ENCODE results near the gene NUDCD2.

GRCh38 chr5:163489055-163489744 is 29.3 kb upstream of the NUDCD2 start:
- TF ChIP-seq CTCF (IDR thresholded peaks at IDR 0.05): no peak
- no peak for TF ChIP-seq POLR2AphosphoS5 (IDR thresholded peaks at IDR 0.05)
- TF ChIP-seq POLR2A (IDR thresholded peaks at IDR 0.05): no peak
